Neural progenitor cell (in vitro differentiated cells): ENCODE results near the gene HSPBAP1.

Experiments
- EZH2 ChIP-seq: fragments of 200-600 bp; sonication (generic); IDR thresholded peaks from 2 replicates; pipeline ENCODE4 v1.6.1; 2017; ENCODE audit warnings: antibody characterized with exemption, mild to moderate bottlenecking, moderate library complexity
- TF ChIP-seq, protein P1 (sequence below): fragments of 200-600 bp; sonication (generic); IDR thresholded peaks from 2 replicates; pipeline ENCODE4 v1.5.1; 2017; ENCODE audit warnings: antibody characterized with exemption, mild to moderate bottlenecking

DNA sequence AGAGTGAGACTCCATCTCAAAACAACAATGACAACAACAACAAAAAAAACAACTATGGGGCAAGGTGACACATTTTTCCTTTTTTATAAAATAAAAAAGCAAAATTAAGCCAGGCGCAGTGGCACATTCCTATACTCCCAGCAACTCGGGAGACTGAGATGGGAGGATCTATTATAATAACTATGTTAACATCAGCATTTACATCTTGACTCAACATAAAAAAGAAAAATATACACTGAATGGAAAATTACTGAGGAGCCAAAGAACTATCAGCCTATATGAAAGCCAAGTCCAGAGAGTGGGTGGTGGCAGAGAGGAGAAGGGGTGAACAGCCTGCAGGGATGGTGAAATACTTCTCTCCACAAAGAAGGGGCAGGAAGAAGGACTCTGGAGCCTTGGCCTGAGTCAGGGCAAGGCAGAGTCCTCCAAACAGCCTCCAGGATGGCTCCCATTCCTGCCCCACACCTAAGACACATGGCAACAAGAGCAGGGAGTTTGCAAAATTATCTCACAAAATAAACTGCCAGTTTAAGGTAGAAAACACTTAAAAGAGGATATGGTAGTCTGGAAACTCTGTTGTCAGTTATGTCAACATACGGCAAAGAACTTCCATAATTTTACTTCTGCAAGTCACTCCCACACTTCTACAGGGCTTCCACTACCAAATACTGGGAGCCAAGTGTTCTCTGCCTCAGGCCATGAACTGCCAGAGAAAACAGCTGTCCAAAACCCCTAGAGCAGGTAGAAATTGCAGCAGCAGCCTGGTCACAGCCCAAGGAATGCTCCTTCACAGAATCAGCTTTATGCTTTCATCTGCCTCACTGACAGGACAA, 25.9 kb downstream of the HSPBAP1 start:
- TF ChIP-seq, protein P1, sequence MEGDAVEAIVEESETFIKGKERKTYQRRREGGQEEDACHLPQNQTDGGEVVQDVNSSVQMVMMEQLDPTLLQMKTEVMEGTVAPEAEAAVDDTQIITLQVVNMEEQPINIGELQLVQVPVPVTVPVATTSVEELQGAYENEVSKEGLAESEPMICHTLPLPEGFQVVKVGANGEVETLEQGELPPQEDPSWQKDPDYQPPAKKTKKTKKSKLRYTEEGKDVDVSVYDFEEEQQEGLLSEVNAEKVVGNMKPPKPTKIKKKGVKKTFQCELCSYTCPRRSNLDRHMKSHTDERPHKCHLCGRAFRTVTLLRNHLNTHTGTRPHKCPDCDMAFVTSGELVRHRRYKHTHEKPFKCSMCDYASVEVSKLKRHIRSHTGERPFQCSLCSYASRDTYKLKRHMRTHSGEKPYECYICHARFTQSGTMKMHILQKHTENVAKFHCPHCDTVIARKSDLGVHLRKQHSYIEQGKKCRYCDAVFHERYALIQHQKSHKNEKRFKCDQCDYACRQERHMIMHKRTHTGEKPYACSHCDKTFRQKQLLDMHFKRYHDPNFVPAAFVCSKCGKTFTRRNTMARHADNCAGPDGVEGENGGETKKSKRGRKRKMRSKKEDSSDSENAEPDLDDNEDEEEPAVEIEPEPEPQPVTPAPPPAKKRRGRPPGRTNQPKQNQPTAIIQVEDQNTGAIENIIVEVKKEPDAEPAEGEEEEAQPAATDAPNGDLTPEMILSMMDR, result no peak
- no peak for TF ChIP-seq EZH2
